ENCODE measurements around the gene AOPEP.

Gene AOPEP

DNA sequence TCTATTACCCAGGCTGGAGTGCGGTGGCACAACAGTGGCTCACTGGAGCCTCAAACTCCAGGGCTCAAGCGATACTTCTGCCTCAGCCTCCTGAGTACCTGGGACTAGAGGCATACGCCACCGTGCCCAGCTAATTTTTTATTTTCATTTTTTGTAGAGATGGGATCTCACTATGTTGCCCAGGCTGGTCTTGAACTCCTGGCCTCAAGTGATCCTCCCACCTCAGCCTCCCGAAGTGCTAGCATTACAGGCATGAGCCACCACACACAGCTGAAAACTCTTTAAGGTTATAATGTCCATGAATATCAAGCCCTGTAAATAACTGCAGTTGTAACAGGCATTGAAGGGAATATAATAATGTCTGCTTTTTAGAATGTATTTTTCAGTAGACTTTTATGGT is 271.2 kb downstream of the AOPEP start:
- no peak overlapping the region for H3K4me3 ChIP-seq (ENCODE audit: low read depth, low read length)
- TF ChIP-seq, protein P1, sequence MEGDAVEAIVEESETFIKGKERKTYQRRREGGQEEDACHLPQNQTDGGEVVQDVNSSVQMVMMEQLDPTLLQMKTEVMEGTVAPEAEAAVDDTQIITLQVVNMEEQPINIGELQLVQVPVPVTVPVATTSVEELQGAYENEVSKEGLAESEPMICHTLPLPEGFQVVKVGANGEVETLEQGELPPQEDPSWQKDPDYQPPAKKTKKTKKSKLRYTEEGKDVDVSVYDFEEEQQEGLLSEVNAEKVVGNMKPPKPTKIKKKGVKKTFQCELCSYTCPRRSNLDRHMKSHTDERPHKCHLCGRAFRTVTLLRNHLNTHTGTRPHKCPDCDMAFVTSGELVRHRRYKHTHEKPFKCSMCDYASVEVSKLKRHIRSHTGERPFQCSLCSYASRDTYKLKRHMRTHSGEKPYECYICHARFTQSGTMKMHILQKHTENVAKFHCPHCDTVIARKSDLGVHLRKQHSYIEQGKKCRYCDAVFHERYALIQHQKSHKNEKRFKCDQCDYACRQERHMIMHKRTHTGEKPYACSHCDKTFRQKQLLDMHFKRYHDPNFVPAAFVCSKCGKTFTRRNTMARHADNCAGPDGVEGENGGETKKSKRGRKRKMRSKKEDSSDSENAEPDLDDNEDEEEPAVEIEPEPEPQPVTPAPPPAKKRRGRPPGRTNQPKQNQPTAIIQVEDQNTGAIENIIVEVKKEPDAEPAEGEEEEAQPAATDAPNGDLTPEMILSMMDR (IDR thresholded peaks at IDR 0.05; ENCODE audit: borderline replicate concordance, insufficient read depth, low read depth, low read length), result no peak

DNA sequence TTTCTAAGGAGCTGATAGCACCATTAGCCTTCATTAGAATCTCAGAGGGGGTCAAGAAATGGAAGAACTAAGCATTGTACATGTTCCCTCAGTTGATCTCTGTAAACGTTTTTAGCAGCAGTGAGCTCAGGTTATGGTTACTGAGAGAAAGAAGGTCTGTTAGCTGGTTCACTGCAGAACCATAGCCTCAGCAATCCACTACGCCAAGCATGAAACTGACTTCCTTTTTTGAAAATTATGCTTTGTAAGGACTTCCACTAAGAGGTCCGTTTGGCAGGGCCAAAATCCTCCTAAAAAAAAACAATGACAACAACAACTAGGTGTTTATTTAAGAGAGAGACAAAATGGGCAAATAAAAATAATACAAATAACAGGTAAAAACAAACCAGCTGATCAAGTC is 273.3 kb downstream of the AOPEP start:
- TF ChIP-seq, protein P1 (IDR thresholded peaks at IDR 0.05; ENCODE audit: borderline replicate concordance, insufficient read depth, low read depth, low read length), result no peak

GRCh38 chr9:95000821-95001220 is 274.3 kb downstream of the AOPEP start:
- TF ChIP-seq, protein P1 (IDR thresholded peaks at IDR 0.05; ENCODE audit: borderline replicate concordance, insufficient read depth, low read depth, low read length), result no peak
- no peak overlapping the region for H3K4me3 ChIP-seq (ENCODE audit: low read depth, low read length)

More for the DNA sequence above, 273.3 kb downstream of the AOPEP start:
- H3K4me3 ChIP-seq (ENCODE audit: low read depth, low read length), result no peak overlapping the region

DNA sequence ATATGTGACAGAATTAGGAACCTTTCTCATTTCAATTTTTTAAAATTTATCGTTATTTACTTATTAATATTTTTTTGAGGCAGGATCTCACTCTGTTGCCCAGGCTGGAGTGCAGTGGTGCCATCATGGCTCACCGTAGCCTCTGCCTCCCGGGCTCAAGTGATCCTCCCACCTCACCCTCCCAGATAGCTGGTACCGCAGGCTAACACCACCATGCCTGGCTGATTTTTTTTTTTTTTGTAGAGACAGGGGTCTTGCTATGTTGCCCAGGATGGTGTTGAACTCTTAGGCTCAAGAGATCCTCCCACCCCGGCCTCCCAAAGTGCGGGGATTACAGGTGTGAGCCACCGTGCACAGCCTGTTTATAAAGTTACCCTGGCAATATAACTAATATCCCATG is 275.2 kb downstream of the AOPEP start:
- no peak overlapping the region for H3K4me3 ChIP-seq (ENCODE audit: low read depth, low read length)
- TF ChIP-seq, protein P1 (IDR thresholded peaks at IDR 0.05; ENCODE audit: borderline replicate concordance, insufficient read depth, low read depth, low read length), result no peak

GRCh38 chr9:95003689-95004410 is 277.4 kb downstream of the AOPEP start:
- H3K4me3 ChIP-seq (ENCODE audit: low read depth, low read length), result peak overlapping the region; percentile 82
- TF ChIP-seq, protein P1 (IDR thresholded peaks at IDR 0.05; ENCODE audit: borderline replicate concordance, insufficient read depth, low read depth, low read length), result no peak

GRCh38 chr9:95004411-95005277 is 278.1 kb downstream of the AOPEP start:
- peak overlapping the region; percentile 82 for H3K4me3 ChIP-seq (ENCODE audit: low read depth, low read length)
- TF ChIP-seq, protein P1 (IDR thresholded peaks at IDR 0.05; ENCODE audit: borderline replicate concordance, insufficient read depth, low read depth, low read length), result no peak

Data from GM12875 (cell line).